Motor neuron (in vitro differentiated cells): ENCODE results near the gene PTGS1. TPM values are rescaled to one million over a fixed set of nuclear protein-coding genes. Genes with fewer than 3 reads are reported as not detected.
"Not testable (repeated sequence)": the region's sequence is repeated elsewhere in the genome, so short reads cannot be mapped to it uniquely, and the experiment has no call there.

Source experiments
- ATAC-seq, 8 experiments: fragments of 200-7000 bp; cut with Tn5 transposase; replicated peaks in 6 of 8; 2 replicates each; pipeline ENCODE4 v1.8.0; 2021; ENCODE audit warnings: mild to moderate bottlenecking in 8 of 8, moderate library complexity in 8 of 8
- H3K27ac ChIP-seq, 2 donors: fragments of 250-450 bp; sonication (Bioruptor Pico); 2 replicates each; pipeline ENCODE4 v1.9.0; 2021; ENCODE audit warnings: antibody characterized with exemption in 2 of 2, mild to moderate bottlenecking in 2 of 2, moderate library complexity in 1 of 2
- H3K4me1 ChIP-seq, 2 donors: fragments of 250-450 bp; sonication (Bioruptor Pico); replicated peaks in 1 of 2; 2 replicates each; pipeline ENCODE4 v1.6.1; 2021; ENCODE audit warnings: antibody characterized with exemption in 2 of 2, mild to moderate bottlenecking in 2 of 2, moderate library complexity in 1 of 2
- H3K4me3 ChIP-seq, 5 donors: fragments of 250-450 bp; sonication (Bioruptor Pico); 2 replicates each; pipeline ENCODE4 v1.9.0; 2021; ENCODE audit warnings: antibody characterized with exemption in 5 of 5, mild to moderate bottlenecking in 5 of 5, moderate library complexity in 4 of 5
- WGBS, 10 experiments: fragments of 450-650 bp; shearing (Covaris generic); methylation state at CpG; one replicate each; pipeline ENCODE4 v1.0.0; 2022; 5-methylcytosine and 5-hydroxymethylcytosine counted together
- in situ Hi-C, 9 experiments: fragments of 400-800 bp; cut with MboI; loops; one replicate each; pipeline ENCODE4 v1.15.0; 2021; ENCODE audit warnings: low sequenced_read_pairs in 9 of 9, low pct_unique_long_range_greater_than_20kb in 2 of 9; ENCODE audit not compliant: unreplicated experiment in 9 of 9
- total RNA-seq, 8 experiments: library from RNA; unstranded; fragments of 300-600 nt; gene quantifications; 2 replicates each; pipeline versions ENCODE4 v1.2.3 to v1.2.4, GENCODE V29; 2022

PTGS1 gene
- 1 to 10 TPM in 2 of 8 experiments, under 1 TPM in 6; 0.05 to 3.2 (median 0.24) TPM for total RNA-seq

DNA sequence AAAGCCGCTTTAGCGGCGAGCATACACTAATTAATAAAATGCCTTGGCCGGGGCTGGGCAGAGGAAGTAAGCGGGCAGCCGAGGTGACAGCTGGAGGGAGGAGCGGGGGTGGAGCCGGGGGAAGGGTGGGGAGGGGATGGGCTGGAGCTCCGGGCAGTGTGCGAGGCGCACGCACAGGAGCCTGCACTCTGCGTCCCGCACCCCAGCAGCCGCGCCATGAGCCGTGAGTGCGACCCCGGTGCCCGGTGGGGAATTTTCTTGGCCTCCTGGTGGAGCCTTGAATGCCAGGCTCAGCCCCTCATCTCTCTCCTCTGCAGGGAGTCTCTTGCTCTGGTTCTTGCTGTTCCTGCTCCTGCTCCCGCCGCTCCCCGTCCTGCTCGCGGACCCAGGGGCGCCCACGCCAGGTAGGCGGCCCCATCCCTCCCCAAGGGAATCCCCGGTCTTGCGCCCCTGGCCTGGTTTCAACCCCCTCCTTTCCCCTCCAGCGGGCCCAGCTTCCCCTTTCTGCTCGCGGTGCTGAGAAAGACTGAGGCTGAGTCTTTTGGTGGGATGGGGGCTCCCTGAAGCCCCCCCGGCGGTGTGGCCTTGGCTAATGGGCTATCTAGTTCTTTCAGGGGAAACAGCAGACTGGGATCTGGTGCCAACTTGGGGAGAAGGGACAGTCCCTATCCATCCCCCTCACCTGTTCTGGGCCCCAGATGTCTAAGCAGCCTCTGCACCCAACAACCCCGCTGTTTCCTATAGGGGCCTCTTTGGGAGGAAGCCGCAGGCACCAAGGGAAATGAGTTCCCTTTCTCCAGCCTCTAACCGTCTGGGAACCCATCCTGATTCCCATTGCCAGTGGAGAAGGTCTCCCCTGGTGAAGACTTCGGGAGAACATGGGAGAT is at the start of gene PTGS1:
Gene PTGS1, plus strand, starts transcription at position 156 of the 887 bp plus-strand sequence. Its CDS starts 61 bp downstream, at position 217.
- Histone ChIP-seq H3K27ac (no peak within 1 kb of the TSS), H3K4me3 (peak within 1 kb of the TSS in 2 of 5 donors; percentile 9 to 21), H3K4me1 (peaks cover 0 to 9% of the 10 kb centered on the region in 2 donors)
- in situ Hi-C loops: loop anchor here in 3 of 9 experiments (25.0 kb wide), 2 partner anchors 259 to 834 kb away; no protein-coding TSS in a partner anchor
- 0 to 80% (median 50%) methylated on average over 1 to 4 of the region's 39 CpGs; no CpG with 5 or more reads in 3 of the 10 experiments for WGBS, 10 experiments
- ATAC-seq: peak; percentile 51 to 85 (median 70)

DNA sequence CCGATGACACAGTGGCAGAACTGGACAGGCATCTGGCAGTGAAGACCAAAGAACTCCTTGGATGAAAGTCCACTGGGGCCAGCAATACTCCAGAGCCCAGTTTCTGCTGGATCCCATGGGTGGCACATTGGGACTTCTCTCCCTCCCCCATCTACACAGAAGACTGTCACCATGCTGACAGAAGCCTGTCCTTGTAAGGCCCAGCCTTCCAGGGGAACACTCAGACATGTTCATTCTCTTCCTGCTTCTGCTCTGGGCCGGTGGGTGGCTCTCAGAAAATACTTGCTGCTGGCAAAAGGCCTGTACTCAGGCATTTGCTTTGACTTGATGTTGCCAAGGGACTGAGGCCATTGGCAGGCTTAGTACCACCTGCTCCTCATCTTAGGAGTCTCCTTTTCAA is 48.3 kb upstream of the PTGS1 start:
- H3K27ac ChIP-seq: no peak overlapping the region
- peaks cover 0 to 13% of the 10 kb centered on the region in 2 donors for H3K4me1 ChIP-seq
- no peak overlapping the region for H3K4me3 ChIP-seq
- in situ Hi-C loops: no loop called here
- no peak for ATAC-seq
- WGBS, 10 experiments: 75 to 100% (median 94%) methylated on average over 1 to 2 of the region's 2 CpGs; no CpG with 5 or more reads in 6 of the 10 experiments

DNA sequence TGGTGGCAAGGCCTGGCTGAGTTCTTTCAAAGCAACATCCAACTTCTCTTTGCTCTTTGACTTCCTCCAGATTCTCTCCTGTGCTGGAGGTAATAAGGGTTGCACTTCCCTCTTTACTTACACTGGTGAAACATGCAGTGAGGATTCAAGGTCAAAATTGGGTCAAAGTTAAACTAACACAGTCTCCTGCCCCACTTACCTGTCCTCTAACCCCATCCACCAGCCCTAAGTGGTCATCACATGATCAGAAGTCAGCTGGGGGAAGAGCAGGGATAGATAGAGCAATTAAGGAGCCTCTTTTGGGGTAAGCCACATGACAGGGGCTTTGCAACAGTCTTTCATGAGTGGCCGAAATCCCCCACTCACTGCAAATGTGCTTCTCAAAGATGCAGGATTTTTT is 46.2 kb upstream of the PTGS1 start:
- in situ Hi-C loops, H3K27ac ChIP-seq: not testable (repeated sequence)
- 100% methylated on average over 1 of the region's 1 CpG; no CpG with 5 or more reads in 8 of the 10 experiments for WGBS, 10 experiments

DNA sequence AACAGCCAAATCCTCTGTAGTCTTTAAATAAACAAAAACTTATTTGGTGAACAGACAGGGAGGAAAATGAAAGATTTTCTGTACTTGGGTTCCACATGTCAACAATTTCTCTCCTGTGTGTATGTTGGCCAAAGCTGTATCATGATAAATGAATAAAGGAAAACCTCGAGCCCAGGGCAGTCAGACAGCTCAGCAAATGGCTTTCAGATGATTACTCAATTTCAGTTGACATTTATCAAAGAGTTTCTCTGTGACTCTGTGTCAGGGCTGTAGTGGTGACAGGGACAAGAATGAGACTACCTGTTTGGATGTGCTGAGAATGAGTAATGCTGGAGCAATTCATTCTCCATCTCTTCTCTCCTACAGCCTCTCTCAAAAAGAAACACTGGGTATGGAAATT is 45.7 kb upstream of the PTGS1 start:
- in situ Hi-C loops: no loop called here
- Histone ChIP-seq H3K27ac (no peak overlapping the region), H3K4me3 (no peak overlapping the region), H3K4me1 (peaks cover 0 to 13% of the 10 kb centered on the region in 2 donors)
- ATAC-seq: peak in 4 of 8 experiments; percentile 10 to 72 (median 39)
- 0 to 75% (median 33%) methylated on average over 1 of the region's 1 CpG; no CpG with 5 or more reads in 6 of the 10 experiments for WGBS, 10 experiments

More for the DNA sequence above, 46.2 kb upstream of the PTGS1 start:
- peaks cover 0 to 13% of the 10 kb centered on the region in 2 donors for H3K4me1 ChIP-seq
- not testable (repeated sequence) for H3K4me3 ChIP-seq, ATAC-seq

DNA sequence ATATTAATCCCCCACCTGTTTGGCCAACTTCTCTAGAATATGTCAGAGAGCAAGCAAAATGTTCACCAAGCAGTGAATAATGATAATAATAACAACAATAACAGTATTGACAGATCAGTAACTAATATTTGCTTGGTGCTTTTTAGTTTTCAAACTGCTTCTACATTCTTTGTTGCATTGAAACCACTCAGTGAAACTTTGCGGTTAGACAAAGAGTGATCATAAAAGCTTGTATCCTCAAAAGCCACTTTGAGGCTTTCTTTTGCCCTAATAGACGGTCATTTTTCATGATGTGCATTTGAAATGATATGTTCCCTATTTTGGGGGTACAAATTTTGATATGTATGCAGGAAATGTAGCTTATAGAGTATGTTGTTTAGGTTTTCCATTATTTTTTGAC is 43.6 kb upstream of the PTGS1 start:
- in situ Hi-C loops: no loop called here
- 80 to 100% (median 100%) methylated on average over 1 to 2 of the region's 2 CpGs; no CpG with 5 or more reads in 1 of the 10 experiments for WGBS, 10 experiments
- no peak overlapping the region for H3K4me3 ChIP-seq
- no peak for ATAC-seq
- no peak overlapping the region for H3K27ac ChIP-seq
- H3K4me1 ChIP-seq: peaks cover 0 to 13% of the 10 kb centered on the region in 2 donors

DNA sequence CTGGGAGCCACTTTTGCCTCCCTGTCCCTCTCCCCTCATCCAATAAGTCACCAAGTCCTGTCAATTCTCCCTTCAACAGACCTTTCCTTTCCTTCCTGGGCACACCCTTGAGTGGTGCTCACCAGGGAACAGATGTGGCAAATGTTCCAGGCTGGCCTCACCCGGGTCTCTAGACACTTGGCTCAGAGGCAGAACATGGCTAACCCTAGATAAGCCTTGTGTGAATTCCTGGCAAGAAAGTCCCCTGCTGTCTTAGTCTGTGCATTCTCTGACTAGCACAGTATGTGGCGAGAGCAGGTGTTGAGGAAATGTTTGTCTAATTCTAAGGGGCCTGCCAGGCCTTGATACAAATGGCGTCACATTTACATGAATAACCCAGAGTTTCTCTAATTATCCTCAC is 41.2 kb upstream of the PTGS1 start:
- WGBS, 10 experiments: 60 to 79% (median 64%) methylated on average over 1 to 3 of the region's 3 CpGs; no CpG with 5 or more reads in 6 of the 10 experiments

DNA sequence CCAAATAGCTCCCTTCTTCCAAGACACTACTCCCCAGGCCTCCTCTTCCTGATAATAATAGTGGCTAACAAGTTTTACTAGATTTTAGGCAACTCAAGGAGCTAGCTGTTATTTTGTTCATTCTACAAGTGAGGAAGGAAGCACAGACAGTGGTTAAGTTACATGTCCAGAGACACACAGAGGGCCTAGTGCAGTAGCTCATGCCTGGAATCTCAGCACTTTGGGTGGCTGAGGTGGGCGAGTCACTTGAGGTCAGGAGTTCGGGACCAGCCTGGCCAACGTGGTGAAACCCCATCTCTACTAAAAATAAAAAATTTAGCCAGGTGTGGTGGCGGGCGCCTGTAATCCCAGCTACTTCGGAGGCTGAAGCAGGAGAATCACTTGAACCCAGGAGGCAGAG is 40.4 kb upstream of the PTGS1 start:
- ATAC-seq: not testable (repeated sequence)

More for the DNA sequence above, 41.2 kb upstream of the PTGS1 start:
- Histone ChIP-seq H3K27ac (no peak overlapping the region), H3K4me3 (no peak overlapping the region), H3K4me1 (peaks cover 0 to 13% of the 10 kb centered on the region in 2 donors)
- in situ Hi-C loops: no loop called here
- no peak for ATAC-seq

DNA sequence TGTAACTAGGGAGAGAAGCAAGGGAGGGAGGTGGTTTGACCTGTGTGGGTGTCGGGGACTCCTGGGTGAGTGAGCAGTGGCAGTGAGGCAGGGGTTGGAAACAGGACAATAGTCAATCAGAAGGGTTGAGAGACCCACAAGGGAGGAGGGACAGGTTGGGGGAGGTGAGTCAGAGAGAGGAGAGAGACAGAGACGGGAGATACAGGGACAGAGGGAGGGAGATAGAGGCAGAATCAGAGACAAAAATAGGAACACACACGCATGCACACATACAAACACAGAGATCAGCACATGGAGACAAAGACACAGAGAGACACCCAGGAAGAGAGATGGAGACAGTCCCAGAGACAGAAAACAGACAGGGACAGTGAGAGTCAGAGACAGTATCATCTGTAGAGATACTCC is 39.3 kb upstream of the PTGS1 start:
- no peak overlapping the region for H3K4me3 ChIP-seq
- in situ Hi-C loops: no loop called here
- 58 to 100% (median 76%) methylated on average over 1 to 3 of the region's 3 CpGs; no CpG with 5 or more reads in 3 of the 10 experiments for WGBS, 10 experiments
- ATAC-seq: peak in 1 of 8 experiments; percentile 7
- no peaks in the 10 kb centered on the region for H3K4me1 ChIP-seq
- H3K27ac ChIP-seq: no peak overlapping the region

More for the DNA sequence above, 40.4 kb upstream of the PTGS1 start:
- H3K27ac ChIP-seq, H3K4me1 ChIP-seq, in situ Hi-C loops, H3K4me3 ChIP-seq: not testable (repeated sequence)
- 89 to 100% (median 92%) methylated on average over 1 to 5 of the region's 6 CpGs; no CpG with 5 or more reads in 7 of the 10 experiments for WGBS, 10 experiments

DNA sequence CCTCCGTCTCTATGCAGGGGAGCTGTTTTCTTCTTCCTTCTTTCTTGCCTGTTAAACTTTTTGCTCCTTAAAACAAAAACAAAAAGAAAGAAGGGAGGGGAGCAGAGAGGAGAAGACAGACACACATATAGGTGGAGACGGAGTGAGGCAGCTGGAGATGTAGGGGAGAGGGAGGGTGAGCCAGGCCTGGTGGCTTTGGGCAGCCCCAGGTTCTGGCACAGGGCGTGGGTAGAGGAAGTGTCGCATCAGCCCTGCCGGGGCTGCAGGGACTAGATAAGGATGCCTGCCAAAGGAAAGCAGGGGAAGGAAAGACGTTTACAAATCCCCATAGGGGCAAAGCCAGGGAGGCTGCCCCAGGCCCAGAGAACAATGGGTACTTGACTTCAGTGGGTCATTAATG is 38.7 kb upstream of the PTGS1 start:
- ATAC-seq: peak in 3 of 8 experiments; percentile 30 to 55 (median 39)
- Histone ChIP-seq H3K4me3 (no peak overlapping the region), H3K27ac (no peak overlapping the region), H3K4me1 (peaks cover under 1 to 3% of the 10 kb centered on the region in 2 donors)
- WGBS, 10 experiments: 24 to 100% (median 50%) methylated on average over 1 to 5 of the region's 6 CpGs; no CpG with 5 or more reads in 3 of the 10 experiments
- in situ Hi-C loops: no loop called here

DNA sequence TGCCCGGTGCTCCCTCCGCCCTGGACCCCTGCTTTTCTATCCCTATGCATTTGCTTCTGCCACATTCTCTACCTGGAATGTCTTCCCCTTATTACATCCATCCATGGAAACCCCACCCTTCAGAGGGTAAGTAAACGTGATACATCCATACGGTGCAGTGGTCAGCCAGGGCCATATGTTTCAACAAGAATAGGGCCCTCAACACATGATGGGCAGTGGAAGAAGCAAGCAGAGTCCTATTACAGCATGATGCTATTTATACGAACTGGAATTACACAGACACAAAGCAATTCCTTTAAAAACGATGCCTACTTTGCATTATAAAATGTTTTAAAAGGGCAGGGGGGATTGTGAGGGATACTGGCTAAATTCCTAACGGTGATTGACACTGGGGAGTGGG is 38.2 kb upstream of the PTGS1 start:
- H3K4me3 ChIP-seq: no peak overlapping the region
- in situ Hi-C loops: no loop called here
- ATAC-seq: peak in 3 of 8 experiments; percentile 33 to 60 (median 58)
- WGBS, 10 experiments: 20 to 60% (median 48%) methylated on average over 1 to 6 of the region's 7 CpGs
- peaks cover 6 to 9% of the 10 kb centered on the region in 2 donors for H3K4me1 ChIP-seq
- H3K27ac ChIP-seq: no peak overlapping the region

DNA sequence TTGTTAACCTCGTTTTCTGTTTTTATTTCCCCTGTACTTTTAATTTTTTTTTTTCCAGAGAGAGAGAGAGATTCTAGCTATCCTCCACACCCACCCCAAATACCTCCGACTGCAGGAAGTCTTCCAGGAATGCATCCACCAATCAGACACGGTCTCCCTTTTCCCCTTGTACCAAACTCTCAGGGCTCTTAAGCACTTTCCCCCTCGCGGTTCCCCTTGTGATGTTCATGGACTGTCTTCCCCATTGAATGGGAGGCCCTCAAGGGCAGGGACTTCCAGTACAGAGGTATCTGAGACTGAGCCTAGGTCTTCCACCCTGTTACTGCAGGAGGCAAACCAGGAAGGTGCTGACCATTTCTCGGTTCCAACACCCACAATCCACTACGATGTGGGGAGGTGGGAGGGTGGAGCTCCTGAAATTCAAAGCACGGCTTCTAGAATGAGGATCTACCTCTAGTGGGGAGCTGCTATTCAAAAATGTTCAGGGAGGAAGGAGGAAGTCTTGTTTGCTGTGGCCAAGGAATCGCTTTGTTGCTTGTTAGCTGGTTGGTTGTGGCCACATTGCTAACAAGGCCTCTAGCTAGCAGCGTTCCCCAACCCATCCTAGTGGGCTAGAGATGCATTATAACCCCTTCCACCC is 37.5 kb upstream of the PTGS1 start:
- 39 to 71% (median 65%) methylated on average over 2 to 8 of the region's 10 CpGs; no CpG with 5 or more reads in 2 of the 10 experiments for whole genome bisulfite sequencing, 10 experiments
- peak in 3 of 8 experiments; percentile 11 to 42 (median 20) for ATAC-seq
- no peak overlapping the region for H3K27ac ChIP-seq
- H3K4me1 ChIP-seq: peaks cover 6 to 9% of the 10 kb centered on the region in 2 donors
- no peak overlapping the region for H3K4me3 ChIP-seq
- in situ Hi-C loops: no loop called here

DNA sequence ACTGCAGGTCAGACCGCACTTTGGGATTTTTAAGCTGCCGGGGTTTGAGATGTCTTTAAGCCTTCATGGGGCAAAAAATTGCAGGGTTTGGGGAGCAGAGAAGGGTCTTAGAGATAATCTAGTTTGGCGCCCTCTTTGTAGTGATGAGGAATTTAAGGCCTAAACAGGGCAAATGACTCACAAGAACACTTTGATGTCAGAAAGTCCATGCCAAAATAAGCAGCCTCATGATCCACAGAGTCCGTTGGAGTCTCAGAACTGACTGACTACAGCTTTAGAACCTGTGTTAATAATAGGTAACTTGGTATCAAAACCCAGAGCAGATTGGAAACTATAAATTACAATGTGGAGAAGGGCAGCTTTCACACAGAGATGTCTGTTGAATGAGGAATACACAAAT is 35.9 kb upstream of the PTGS1 start:
- 59 to 100% (median 73%) methylated on average over 1 to 2 of the region's 4 CpGs; no CpG with 5 or more reads in 2 of the 10 experiments for WGBS, 10 experiments
- no peak overlapping the region for H3K4me3 ChIP-seq
- peaks cover 6 to 9% of the 10 kb centered on the region in 2 donors for H3K4me1 ChIP-seq
- H3K27ac ChIP-seq: no peak overlapping the region
- in situ Hi-C loops: no loop called here
- ATAC-seq: no peak

DNA sequence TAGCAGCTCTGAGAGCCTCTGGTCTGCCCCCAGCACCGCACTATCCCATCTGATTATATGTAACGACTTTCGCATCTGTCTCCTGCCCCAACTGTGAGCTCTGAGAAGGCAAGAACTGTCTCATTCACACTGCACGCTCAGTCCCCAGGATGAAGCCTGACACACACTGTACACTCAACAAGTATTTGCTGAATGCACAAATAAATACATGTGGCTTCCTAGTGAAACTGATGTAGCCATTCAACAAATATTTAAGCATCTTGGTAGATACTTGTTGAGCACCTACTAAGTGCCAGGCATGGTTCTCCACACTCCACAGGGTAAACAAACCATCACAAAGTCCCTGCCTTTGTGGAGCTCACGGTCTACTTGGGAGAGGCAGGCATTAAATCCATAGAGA is 34.6 kb upstream of the PTGS1 start:
- H3K27ac ChIP-seq: no peak overlapping the region
- ATAC-seq: no peak
- no peak overlapping the region for H3K4me3 ChIP-seq
- 68 to 95% (median 75%) methylated on average over 1 to 4 of the region's 5 CpGs; no CpG with 5 or more reads in 3 of the 10 experiments for WGBS, 10 experiments
- peaks cover 6 to 9% of the 10 kb centered on the region in 2 donors for H3K4me1 ChIP-seq
- in situ Hi-C loops: no loop called here
